A549 treated with RU486 at 1 μM for 4 hours (cell line): ENCODE data around the gene SLC3A2. TPM values are rescaled to one million over a fixed set of nuclear protein-coding genes. Genes with fewer than 3 reads are reported as not detected.

Source experiments
- total RNA-seq: library from RNA; stranded (reverse); fragments of 200-300 nt; extraction: Qiagen RNA extraction; gene quantifications from 5 replicates; pipeline ENCODE4 v1.2.3, GENCODE V29; 2022; ENCODE audit warnings: low read depth

The SLC3A2 gene
- 882 to 1,078 TPM (median 1,030 TPM) in 5 replicates for total RNA-seq

DNA sequence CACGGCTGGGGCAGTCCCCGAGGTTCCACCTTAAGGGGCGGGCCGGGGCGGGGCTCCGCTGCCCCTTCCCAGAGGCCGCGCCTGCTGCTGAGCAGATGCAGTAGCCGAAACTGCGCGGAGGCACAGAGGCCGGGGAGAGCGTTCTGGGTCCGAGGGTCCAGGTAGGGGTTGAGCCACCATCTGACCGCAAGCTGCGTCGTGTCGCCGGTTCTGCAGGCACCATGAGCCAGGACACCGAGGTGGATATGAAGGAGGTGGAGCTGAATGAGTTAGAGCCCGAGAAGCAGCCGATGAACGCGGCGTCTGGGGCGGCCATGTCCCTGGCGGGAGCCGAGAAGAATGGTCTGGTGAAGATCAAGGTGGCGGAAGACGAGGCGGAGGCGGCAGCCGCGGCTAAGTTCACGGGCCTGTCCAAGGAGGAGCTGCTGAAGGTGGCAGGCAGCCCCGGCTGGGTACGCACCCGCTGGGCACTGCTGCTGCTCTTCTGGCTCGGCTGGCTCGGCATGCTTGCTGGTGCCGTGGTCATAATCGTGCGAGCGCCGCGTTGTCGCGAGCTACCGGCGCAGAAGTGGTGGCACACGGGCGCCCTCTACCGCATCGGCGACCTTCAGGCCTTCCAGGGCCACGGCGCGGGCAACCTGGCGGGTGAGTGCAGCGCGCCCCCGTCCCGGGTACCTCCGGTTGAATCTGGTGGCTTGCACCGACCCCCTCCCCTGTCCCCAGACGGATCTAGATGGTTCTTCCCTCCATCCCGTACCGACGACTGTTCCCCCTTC lies at the start of gene SLC3A2:
SLC3A2 (plus strand) TSS at position 94 of the 776 bp plus-strand sequence; CDS start at position 222, 128 bp downstream.

GRCh38 chr11:62831520-62832335 lies 49.0 kb upstream of the SLC3A2 start, which contains the start of gene STX5:
STX5 (minus strand) TSS chr11:62832051; CDS start chr11:62831243, 808 bp downstream.

GRCh38 chr11:62832336-62833234 lies 48.1 kb upstream of the SLC3A2 start, which contains the start of gene TEX54:
TEX54 (minus strand) TSS chr11:62832841.

DNA sequence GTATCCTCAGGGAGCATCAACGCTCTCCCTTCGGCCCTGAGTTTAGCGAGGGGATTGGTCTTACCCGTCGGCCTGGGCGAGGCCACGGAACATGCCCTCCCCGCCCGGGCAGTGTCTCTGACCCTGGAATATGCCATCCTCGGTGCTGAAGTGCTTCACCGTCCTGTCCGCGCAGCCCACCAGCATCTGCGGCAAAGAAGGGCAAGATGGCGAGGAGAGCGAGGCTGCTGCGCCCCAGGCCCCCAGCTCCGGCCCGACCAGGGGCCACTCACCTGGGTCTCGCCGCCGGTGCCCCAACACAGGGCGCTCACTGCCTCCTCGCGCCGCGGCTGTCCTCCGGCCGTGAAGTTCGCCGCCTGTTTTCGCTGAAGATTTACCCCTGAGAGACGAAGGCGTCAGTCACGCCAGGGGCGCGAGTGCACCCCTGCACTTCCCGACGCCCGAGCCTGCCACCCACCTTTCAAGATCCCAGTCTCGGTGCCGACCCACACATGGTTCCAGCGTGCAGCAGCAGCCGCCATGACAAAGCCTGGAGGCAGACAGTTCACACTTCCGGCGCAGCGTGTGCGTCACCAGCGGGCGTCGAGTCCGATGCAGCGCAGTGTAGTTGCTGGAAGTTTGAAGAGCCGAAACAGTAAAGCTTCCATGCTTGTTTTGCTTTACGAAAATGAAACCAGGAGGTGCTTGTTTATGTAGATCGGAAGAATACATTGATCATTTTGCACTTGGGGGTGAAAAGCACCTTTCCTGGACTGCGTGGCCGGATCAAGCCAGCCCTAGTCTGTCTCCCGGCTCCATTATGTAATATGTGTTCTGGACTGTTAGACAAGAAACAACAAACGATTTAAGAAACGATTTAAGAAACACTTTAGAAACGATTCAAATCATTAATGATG lies 41.4 kb upstream of the SLC3A2 start, which contains the start of gene WDR74:
WDR74 (minus strand) TSS at position 541 of the 896 bp plus-strand sequence; CDS start at position 521, 20 bp downstream.

DNA sequence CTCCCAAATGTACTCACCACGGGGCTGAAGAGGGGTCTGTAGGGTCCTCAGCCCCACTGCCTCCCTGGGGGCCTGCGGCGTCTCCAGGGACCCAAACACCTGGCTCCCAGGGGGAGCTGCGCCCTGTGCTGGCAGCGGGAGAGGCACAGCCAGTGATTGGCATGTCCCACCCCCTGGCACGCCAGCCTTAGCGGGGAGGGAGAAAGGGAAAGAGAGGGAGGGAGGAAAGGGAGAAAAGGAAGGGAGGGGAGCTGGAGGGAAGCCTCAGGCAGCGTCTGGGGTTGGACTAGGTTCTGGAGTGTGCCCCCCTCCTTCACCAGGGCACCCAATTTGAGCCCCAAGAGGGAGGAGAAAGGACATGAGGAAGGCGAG lies 40.5 kb downstream of the SLC3A2 start, which contains the start of gene CHRM1:
CHRM1 (minus strand) TSS at position 163 of the 372 bp plus-strand sequence. CDS start 10,263 bp downstream, outside the sequence.

Other genes starting within 250 kb of the SLC3A2 start
- gene GANAB, start 234.3 kb upstream of the SLC3A2 start, total RNA-seq: 241 to 274 TPM (median 257 TPM) in 5 replicates
- gene INTS5, start 227.6 kb upstream of the SLC3A2 start, total RNA-seq: 15.2 to 22.5 TPM (median 21.2 TPM) in 5 replicates
- gene C11orf98, start 215.7 kb upstream of the SLC3A2 start, total RNA-seq: 130 to 179 TPM (median 143 TPM) in 5 replicates
- 11.1 to 17.8 TPM (median 15.6 TPM) in 5 replicates for gene CSKMT, start 215.6 kb upstream of the SLC3A2 start, total RNA-seq
- 24.4 to 38.3 TPM (median 37.7 TPM) in 5 replicates for gene UQCC3, start 209.2 kb upstream of the SLC3A2 start, total RNA-seq
- 5.0 to 5.5 TPM (median 5.2 TPM) in 5 replicates for gene LBHD1, start 208.6 kb upstream of the SLC3A2 start, total RNA-seq
- gene UBXN1, start 201.8 kb upstream of the SLC3A2 start, total RNA-seq: 108 to 131 TPM (median 123 TPM) in 5 replicates
- gene LRRN4CL, start 191.4 kb upstream of the SLC3A2 start, total RNA-seq: 0.07 to 0.13 TPM (median 0.13 TPM) in 3 of 5 replicates, not detected in the others
- gene BSCL2, start 173.5 kb upstream of the SLC3A2 start, total RNA-seq: 55.6 to 100 TPM (median 73.5 TPM) in 5 replicates
- not detected in 5 replicates for gene GNG3, start 173.2 kb upstream of the SLC3A2 start, total RNA-seq
- gene HNRNPUL2, start 153.4 kb upstream of the SLC3A2 start, total RNA-seq: 35.2 to 46.4 TPM (median 41.7 TPM) in 5 replicates
- 29.5 to 36.2 TPM (median 31.1 TPM) in 5 replicates for gene TTC9C, start 152.4 kb upstream of the SLC3A2 start, total RNA-seq
- 1.6 to 2.6 TPM (median 1.8 TPM) in 5 replicates for gene ZBTB3, start 126.7 kb upstream of the SLC3A2 start, total RNA-seq
- 167 to 202 TPM (median 180 TPM) in 5 replicates for gene POLR2G, start 119.3 kb upstream of the SLC3A2 start, total RNA-seq
- 11.5 to 18.4 TPM (median 15.2 TPM) in 5 replicates for gene TAF6L, start 109.5 kb upstream of the SLC3A2 start, total RNA-seq
- gene TMEM179B, start 93.5 kb upstream of the SLC3A2 start, total RNA-seq: 67.2 to 92.9 TPM (median 90.6 TPM) in 5 replicates
- 18.1 to 30.6 TPM (median 28.2 TPM) in 5 replicates for gene TMEM223, start 88.9 kb upstream of the SLC3A2 start, total RNA-seq
- 45.5 to 57.5 TPM (median 52.4 TPM) in 5 replicates for gene NXF1, start 75.5 kb upstream of the SLC3A2 start, total RNA-seq
- 19.1 to 27.8 TPM (median 25.8 TPM) in 5 replicates for gene STX5, start 48.8 kb upstream of the SLC3A2 start, total RNA-seq
- gene TEX54, start 48.1 kb upstream of the SLC3A2 start, total RNA-seq: not detected in 5 replicates
- gene WDR74, start 41.3 kb upstream of the SLC3A2 start, total RNA-seq: 72.4 to 87.2 TPM (median 85.8 TPM) in 5 replicates
- gene CHRM1, start 40.5 kb downstream of the SLC3A2 start, total RNA-seq: 0.05 TPM in 1 of 5 replicates, not detected in the others
- gene SLC22A6, start 104.1 kb downstream of the SLC3A2 start, total RNA-seq: not detected in 5 replicates
- gene SLC22A8, start 134.9 kb downstream of the SLC3A2 start, total RNA-seq: not detected in 5 replicates